H7 (cell line): ENCODE data around the gene CRTAP. TPM values are rescaled to one million over a fixed set of nuclear protein-coding genes. Genes with fewer than 3 reads are reported as not detected.
"Not testable (repeated sequence)": the region's sequence is repeated elsewhere in the genome, so short reads cannot be mapped to it uniquely, and the experiment has no call there.

Experiments used
- DNase-seq: peaks from one replicate; pipeline ENCODE4 v3.0.0; 2012
- H3K27me3 ChIP-seq: 2 replicates; pipeline ENCODE4 v1.6.0; 2011; ENCODE audit warnings: mild to moderate bottlenecking, low read length; ENCODE audit not compliant: control insufficient read depth, insufficient read depth
- H3K36me3 ChIP-seq: replicated peaks from 2 replicates; pipeline ENCODE4 v1.5.1; 2011; ENCODE audit warnings: low read length; ENCODE audit not compliant: control insufficient read depth, insufficient read depth
- H3K4me3 ChIP-seq: 2 replicates; pipeline ENCODE4 v1.5.1; 2011; ENCODE audit warnings: low read depth, mild to moderate bottlenecking, control low read depth, low read length, moderate library complexity; ENCODE audit not compliant: insufficient read depth
- total RNA-seq: library from RNA; depleted of rRNA; stranded (reverse); fragments of >200 nt; shearing (Covaris generic); gene quantifications from 2 replicates; pipeline ENCODE4 v1.2.3, GENCODE V29; 2014; rRNA removed

Gene CRTAP
- 159 and 193 TPM in 2 replicates for total RNA-seq

- H3K27me3 ChIP-seq, result no peaks in the 10 kb centered on the region
- H3K4me3 ChIP-seq, result peak within 1 kb of the TSS; percentile 97
- no peaks in the 10 kb centered on the region; the same call in 1 of the 2 replicates for H3K36me3 ChIP-seq
- peak; percentile 95 for DNase-seq
Observed at GRCh38 chr3:33113772-33114621, at the start of gene CRTAP. Gene CRTAP (plus strand): TSS chr3:33114014. CDS start chr3:33114078, 64 bp downstream.

GRCh38 chr3:33064929-33065328, 48.9 kb upstream of the CRTAP start:
- no peak overlapping the region for H3K4me3 ChIP-seq
- peaks cover 1% of the 10 kb centered on the region for H3K36me3 ChIP-seq
- no peak for DNase-seq
- no peaks in the 10 kb centered on the region for H3K27me3 ChIP-seq

- no peak for DNase-seq
- Histone ChIP-seq H3K27me3 (no peaks in the 10 kb centered on the region), H3K4me3 (no peak overlapping the region), H3K36me3 (no peaks in the 10 kb centered on the region; the same call in 1 of the 2 replicates)
Observed at GRCh38 chr3:33067484-33067883, 46.3 kb upstream of the CRTAP start.

GRCh38 chr3:33069862-33070261, 44.0 kb upstream of the CRTAP start:
- not testable (repeated sequence) for H3K36me3 ChIP-seq, H3K27me3 ChIP-seq, H3K4me3 ChIP-seq, DNase-seq

GRCh38 chr3:33071181-33071580, 42.6 kb upstream of the CRTAP start:
- no peak overlapping the region for H3K4me3 ChIP-seq
- no peaks in the 10 kb centered on the region for H3K27me3 ChIP-seq
- no peaks in the 10 kb centered on the region for H3K36me3 ChIP-seq
- no peak for DNase-seq

- Histone ChIP-seq H3K4me3 (no peak overlapping the region), H3K36me3 (no peaks in the 10 kb centered on the region), H3K27me3 (no peaks in the 10 kb centered on the region)
- no peak for DNase-seq
Observed at GRCh38 chr3:33071946-33072345, 41.9 kb upstream of the CRTAP start.

GRCh38 chr3:33074217-33075067, 39.4 kb upstream of the CRTAP start:
- peak; percentile 87 for DNase-seq
- Histone ChIP-seq H3K4me3 (no peak overlapping the region), H3K36me3 (no peaks in the 10 kb centered on the region), H3K27me3 (no peaks in the 10 kb centered on the region)

GRCh38 chr3:33075995-33076394, 37.8 kb upstream of the CRTAP start:
- no peak overlapping the region for H3K4me3 ChIP-seq
- H3K36me3 ChIP-seq, result no peaks in the 10 kb centered on the region
- DNase-seq, result no peak

GRCh38 chr3:33076952-33077351, 36.9 kb upstream of the CRTAP start:
- no peaks in the 10 kb centered on the region for H3K36me3 ChIP-seq
- H3K27me3 ChIP-seq, result no peaks in the 10 kb centered on the region
- no peak for DNase-seq
- H3K4me3 ChIP-seq, result no peak overlapping the region

More at GRCh38 chr3:33075995-33076394, 37.8 kb upstream of the CRTAP start:
- no peaks in the 10 kb centered on the region for H3K27me3 ChIP-seq

GRCh38 chr3:33077976-33078375, 35.8 kb upstream of the CRTAP start:
- DNase-seq, result no peak
- Histone ChIP-seq H3K27me3 (no peaks in the 10 kb centered on the region), H3K36me3 (no peaks in the 10 kb centered on the region), H3K4me3 (no peak overlapping the region)

- DNase-seq, H3K36me3 ChIP-seq, H3K4me3 ChIP-seq, H3K27me3 ChIP-seq: not testable (repeated sequence)
Observed at GRCh38 chr3:33079813-33080212, 34.0 kb upstream of the CRTAP start.

- DNase-seq, result no peak
- no peaks in the 10 kb centered on the region for H3K36me3 ChIP-seq
- H3K27me3 ChIP-seq, result no peaks in the 10 kb centered on the region
- H3K4me3 ChIP-seq, result no peak overlapping the region
Observed at GRCh38 chr3:33081812-33082211, 32.0 kb upstream of the CRTAP start.

- Histone ChIP-seq H3K4me3 (no peak overlapping the region), H3K36me3 (no peaks in the 10 kb centered on the region), H3K27me3 (no peaks in the 10 kb centered on the region)
- DNase-seq, result peak; percentile 44
Observed at GRCh38 chr3:33083958-33084357, 29.9 kb upstream of the CRTAP start.

GRCh38 chr3:33088691-33089090, 25.1 kb upstream of the CRTAP start:
- no peak for DNase-seq
- no peak overlapping the region for H3K4me3 ChIP-seq
- H3K27me3 ChIP-seq, result no peaks in the 10 kb centered on the region
- H3K36me3 ChIP-seq, result peaks cover 10% of the 10 kb centered on the region

GRCh38 chr3:33089515-33089914, 24.3 kb upstream of the CRTAP start:
- DNase-seq, result no peak
- H3K36me3 ChIP-seq, result peaks cover 10% of the 10 kb centered on the region

More at GRCh38 chr3:33089515-33089914, 24.3 kb upstream of the CRTAP start:
- Histone ChIP-seq H3K4me3 (no peak overlapping the region), H3K27me3 (no peaks in the 10 kb centered on the region)
